Measurements from ENCODE around the gene NRCAM. TPM values are rescaled to one million over a fixed set of nuclear protein-coding genes. Genes with fewer than 3 reads are reported as not detected.

NRCAM gene
- total RNA-seq, 1 donor from 2014 or later = 33.2 TPM

DNA sequence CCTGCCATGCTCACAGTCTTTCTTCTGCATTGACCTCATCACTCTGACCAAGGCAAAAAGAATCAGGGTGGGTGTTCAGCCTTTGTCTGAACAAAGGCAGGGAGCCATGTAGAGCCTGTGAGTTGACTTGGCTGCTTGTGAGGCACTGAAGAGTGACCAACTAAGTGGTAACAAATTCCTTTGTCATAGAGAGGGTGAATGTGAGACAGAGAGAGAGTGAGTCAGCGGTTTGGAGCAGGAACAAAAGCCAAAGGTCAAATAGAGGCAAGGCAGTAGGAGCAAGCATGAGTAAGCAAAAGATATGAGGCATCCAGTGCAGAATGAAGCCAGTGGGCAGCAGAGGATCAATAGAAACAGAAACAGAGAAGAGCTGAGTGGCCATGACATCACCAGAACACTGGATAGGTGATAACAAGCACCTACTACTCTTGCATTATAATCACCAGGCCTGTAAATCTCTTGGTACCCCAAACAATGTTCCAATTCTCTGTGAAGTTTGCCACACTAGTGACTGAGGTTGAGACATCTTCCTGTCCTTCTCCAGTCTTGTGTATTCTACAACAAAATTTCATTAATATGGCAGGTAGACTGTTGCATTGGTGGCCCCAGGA lies 209.9 kb downstream of the NRCAM start:
- peak overlapping the region; percentile 10 for H3K4me3 Mint-ChIP-seq
- H3K9me3 Mint-ChIP-seq = peaks cover 3% of the 10 kb centered on the region
- DNase-seq (ENCODE audit: low read depth, low spot score) = peak; percentile 28
- peaks cover 23% of the 10 kb centered on the region for H3K4me1 Mint-ChIP-seq
- H3K36me3 Mint-ChIP-seq (ENCODE audit: low read depth) = no peaks in the 10 kb centered on the region
- TF ChIP-seq, protein P1, sequence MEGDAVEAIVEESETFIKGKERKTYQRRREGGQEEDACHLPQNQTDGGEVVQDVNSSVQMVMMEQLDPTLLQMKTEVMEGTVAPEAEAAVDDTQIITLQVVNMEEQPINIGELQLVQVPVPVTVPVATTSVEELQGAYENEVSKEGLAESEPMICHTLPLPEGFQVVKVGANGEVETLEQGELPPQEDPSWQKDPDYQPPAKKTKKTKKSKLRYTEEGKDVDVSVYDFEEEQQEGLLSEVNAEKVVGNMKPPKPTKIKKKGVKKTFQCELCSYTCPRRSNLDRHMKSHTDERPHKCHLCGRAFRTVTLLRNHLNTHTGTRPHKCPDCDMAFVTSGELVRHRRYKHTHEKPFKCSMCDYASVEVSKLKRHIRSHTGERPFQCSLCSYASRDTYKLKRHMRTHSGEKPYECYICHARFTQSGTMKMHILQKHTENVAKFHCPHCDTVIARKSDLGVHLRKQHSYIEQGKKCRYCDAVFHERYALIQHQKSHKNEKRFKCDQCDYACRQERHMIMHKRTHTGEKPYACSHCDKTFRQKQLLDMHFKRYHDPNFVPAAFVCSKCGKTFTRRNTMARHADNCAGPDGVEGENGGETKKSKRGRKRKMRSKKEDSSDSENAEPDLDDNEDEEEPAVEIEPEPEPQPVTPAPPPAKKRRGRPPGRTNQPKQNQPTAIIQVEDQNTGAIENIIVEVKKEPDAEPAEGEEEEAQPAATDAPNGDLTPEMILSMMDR (conservative IDR thresholded peaks at IDR 0.05) = no peak
- peak overlapping the region; percentile 3 for H3K27ac Mint-ChIP-seq (ENCODE audit: unreplicated experiment)
- no peaks in the 10 kb centered on the region for H3K27me3 Mint-ChIP-seq (ENCODE audit: low read depth)

DNA sequence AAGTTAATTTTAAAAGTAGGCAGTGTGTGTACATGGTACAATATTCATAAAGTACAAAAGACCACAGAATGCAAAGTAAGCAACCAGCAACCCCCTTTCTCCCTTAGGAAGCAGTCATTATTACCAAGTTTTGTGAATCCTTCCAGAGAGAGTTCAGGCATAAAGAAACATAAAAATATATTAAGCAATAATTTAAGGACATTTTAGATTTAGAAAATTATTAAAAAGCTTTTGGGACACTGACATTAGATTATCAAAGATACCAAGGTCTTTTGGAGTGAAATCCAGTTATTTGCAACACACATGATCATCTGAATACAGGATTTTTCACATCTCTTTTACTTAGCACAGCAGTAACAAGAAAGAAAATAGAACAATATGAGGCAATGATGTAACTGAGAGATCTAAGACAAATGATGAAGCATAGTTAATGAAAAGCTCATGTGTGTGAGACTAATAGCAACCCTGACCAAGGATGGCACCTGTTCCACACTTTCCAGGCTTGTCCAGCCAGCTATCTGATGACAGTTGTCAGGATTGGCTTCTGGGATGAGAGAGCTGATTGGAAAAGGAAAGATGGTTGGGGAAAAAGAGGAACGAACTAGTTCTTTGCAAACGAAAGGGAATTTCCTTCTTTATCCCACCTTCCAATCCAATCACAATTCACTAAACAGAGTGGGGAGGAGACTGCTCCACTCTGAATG lies 210.6 kb downstream of the NRCAM start:
- TF ChIP-seq, protein P1 (conservative IDR thresholded peaks at IDR 0.05) = no peak
- DNase-seq (ENCODE audit: low read depth, low spot score) = no peak
- H3K4me1 Mint-ChIP-seq = peaks cover 25% of the 10 kb centered on the region
- peaks cover 3% of the 10 kb centered on the region for H3K9me3 Mint-ChIP-seq
- H3K27me3 Mint-ChIP-seq (ENCODE audit: low read depth) = no peaks in the 10 kb centered on the region
- H3K4me3 Mint-ChIP-seq = peak overlapping the region; percentile 10
- peak overlapping the region; percentile 3 for H3K27ac Mint-ChIP-seq (ENCODE audit: unreplicated experiment)
- H3K36me3 Mint-ChIP-seq (ENCODE audit: low read depth) = no peaks in the 10 kb centered on the region

DNA sequence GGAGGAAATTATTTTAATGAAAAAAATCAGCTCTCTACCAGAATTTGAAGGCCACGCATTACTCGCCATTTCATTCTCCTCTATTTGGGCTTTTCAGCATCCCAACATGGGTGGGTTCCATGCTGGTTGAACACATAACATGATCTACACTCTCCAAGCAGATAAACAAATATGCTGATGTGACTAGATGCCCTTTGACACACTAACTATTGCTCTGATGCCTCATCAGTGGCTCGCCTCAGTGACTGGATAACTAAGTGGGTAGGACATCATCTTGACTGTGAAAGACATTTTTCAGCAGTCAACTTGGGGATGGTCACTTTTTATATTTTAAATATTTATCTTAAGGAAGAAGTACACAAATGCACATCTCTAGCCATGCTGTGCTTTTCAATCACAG lies 212.1 kb downstream of the NRCAM start:
- Mint-ChIP-seq H3K27ac (ENCODE audit: unreplicated experiment) (no peak overlapping the region), H3K4me1 (peaks cover 36% of the 10 kb centered on the region)

DNA sequence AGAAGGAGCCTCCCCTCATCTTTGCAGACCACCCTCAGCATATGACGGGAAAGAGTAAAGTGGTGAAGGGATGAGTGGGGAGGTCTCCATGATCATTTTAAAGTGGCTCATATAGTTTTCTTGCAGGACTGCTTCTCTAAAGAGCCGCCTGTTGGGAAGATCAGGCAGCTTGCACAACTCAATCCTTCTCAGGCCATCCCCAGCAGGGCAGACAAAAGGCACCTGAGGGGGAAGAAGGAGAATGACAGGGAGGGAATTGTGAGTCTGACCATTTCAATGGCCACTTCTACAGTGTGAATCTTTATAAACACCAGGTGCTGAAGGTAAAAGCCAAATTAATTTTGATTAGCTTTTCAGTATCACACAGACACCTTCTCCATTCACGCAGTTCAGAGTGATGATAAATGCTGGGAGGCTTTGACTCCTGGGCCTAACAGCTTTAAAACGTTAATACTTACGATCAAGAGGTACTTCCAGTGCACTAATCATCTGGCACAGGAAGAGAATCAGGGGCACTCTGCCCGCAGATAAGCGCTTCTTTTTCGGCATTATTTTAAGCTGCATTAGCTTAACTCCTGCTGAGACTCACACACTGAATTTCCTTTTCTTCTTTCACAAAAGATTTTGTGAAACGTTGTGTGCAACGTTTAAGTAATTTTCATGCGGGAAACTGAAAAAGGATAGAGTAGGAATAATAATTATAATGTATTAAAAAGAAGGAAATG lies 216.6 kb downstream of the NRCAM start:
- H3K4me3 Mint-ChIP-seq = no peak overlapping the region
- H3K27ac Mint-ChIP-seq (ENCODE audit: unreplicated experiment) = peak overlapping the region; percentile 10
- DNase-seq (ENCODE audit: low read depth, low spot score) = no peak
- no peaks in the 10 kb centered on the region for H3K9me3 Mint-ChIP-seq
- TF ChIP-seq, protein P1 (conservative IDR thresholded peaks at IDR 0.05) = no peak
- no peaks in the 10 kb centered on the region for H3K36me3 Mint-ChIP-seq (ENCODE audit: low read depth)
- H3K4me1 Mint-ChIP-seq = peaks cover 36% of the 10 kb centered on the region
- no peaks in the 10 kb centered on the region for H3K27me3 Mint-ChIP-seq (ENCODE audit: low read depth)

More for the DNA sequence above, 212.1 kb downstream of the NRCAM start:
- Mint-ChIP-seq H3K4me3 (no peak overlapping the region), H3K36me3 (ENCODE audit: low read depth) (no peaks in the 10 kb centered on the region), H3K27me3 (ENCODE audit: low read depth) (no peaks in the 10 kb centered on the region), H3K9me3 (peaks cover 3% of the 10 kb centered on the region)
- DNase-seq (ENCODE audit: low read depth, low spot score) = no peak
- TF ChIP-seq, protein P1 (conservative IDR thresholded peaks at IDR 0.05) = no peak

DNA sequence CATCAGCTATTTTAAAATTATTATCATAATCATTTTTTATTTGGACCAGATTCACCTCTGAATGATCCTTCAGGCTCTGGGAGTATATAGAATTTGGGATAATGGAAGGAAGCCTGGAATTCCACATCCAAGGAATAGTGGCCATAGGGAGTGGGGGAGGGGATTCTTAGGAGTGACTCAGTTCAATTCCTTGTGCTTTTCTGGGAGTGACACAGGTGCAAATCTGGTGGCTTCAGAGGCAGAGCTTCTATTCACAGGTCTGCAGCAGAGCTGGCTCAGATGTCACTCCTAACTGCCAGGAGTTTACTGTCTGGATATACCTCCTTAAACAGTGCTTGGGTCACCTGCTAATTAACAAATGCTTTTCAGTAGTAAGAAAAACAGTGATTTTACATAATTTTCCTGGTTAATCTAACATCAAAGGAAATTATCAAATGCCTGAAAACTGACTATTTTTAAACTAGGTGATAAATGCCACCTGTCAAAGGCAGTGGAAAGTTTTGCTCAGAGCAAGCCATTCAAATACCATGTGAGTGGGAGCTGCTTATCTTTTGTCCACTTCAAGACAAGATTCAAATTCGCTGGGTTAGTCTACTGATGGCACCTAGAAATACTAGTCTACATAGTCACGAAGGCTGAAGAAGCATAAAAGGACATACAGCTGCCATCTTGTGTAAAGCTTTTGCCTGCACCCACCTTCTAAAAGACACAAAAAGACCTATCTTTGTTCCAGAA lies 219.4 kb downstream of the NRCAM start:
- Mint-ChIP-seq H3K9me3 (no peaks in the 10 kb centered on the region), H3K27ac (ENCODE audit: unreplicated experiment) (no peak overlapping the region), H3K4me3 (no peak overlapping the region), H3K4me1 (peaks cover 32% of the 10 kb centered on the region), H3K36me3 (ENCODE audit: low read depth) (no peaks in the 10 kb centered on the region), H3K27me3 (ENCODE audit: low read depth) (no peaks in the 10 kb centered on the region)
- DNase-seq (ENCODE audit: low read depth, low spot score) = no peak
- TF ChIP-seq, protein P1 (conservative IDR thresholded peaks at IDR 0.05) = no peak
